GM18909 (cell line): ENCODE results near the gene KCNAB2.

Experiments
- ATAC-seq: cut with Tn5 transposase; IDR thresholded peaks from one replicate; pipeline ENCODE4 v1.9.1; 2021; ENCODE audit warnings: mild to moderate bottlenecking; ENCODE audit not compliant: unreplicated experiment, poor library complexity

The KCNAB2 gene

DNA sequence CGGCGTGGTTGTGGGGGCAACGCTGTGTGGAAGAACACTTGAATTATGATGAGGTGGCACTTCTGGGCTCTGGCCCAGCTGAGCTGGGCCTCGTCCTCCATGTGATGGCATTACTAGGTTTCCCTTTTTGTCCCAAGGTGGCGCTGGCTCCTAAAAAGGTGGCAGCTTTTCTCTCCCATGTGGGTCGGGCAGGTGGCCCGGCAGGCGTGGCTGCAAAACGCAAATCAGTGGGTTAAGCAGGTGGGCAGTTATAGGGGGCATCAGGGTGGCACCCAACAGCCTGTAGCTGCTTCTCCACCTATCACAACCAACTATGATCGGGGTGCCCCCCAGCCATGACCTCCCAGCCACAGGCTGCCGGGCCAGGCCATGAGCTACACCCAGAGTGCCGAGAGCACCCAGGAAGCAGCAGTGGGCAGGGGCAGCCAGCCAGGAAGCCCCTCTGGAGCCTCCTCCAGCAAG lies 59.6 kb downstream of the KCNAB2 start:
- no peak for ATAC-seq

- no peak for ATAC-seq
Measured at GRCh38 chr1:6105763-6106162, 60.1 kb downstream of the KCNAB2 start.

- no peak for ATAC-seq
Measured at GRCh38 chr1:6106321-6106731, 60.6 kb downstream of the KCNAB2 start.

DNA sequence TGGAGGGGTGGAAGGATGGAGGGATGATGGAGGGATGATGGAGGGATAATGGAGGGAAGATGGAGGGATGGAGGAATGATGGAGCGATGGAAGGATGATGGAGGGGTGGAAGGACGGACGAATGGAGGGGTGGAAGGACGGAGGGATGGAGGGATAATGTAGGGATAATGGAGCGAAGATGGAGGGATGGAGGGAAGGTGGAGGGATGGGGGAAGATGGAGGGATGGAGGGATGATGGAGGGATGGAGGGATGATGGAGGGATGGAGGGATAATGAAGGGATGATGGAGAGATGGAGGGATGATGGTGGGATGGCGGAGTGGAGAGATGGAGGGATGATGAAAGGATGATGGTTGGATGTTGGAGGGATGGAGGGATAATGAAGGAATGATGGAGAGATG lies 61.3 kb downstream of the KCNAB2 start:
- no peak for ATAC-seq

DNA sequence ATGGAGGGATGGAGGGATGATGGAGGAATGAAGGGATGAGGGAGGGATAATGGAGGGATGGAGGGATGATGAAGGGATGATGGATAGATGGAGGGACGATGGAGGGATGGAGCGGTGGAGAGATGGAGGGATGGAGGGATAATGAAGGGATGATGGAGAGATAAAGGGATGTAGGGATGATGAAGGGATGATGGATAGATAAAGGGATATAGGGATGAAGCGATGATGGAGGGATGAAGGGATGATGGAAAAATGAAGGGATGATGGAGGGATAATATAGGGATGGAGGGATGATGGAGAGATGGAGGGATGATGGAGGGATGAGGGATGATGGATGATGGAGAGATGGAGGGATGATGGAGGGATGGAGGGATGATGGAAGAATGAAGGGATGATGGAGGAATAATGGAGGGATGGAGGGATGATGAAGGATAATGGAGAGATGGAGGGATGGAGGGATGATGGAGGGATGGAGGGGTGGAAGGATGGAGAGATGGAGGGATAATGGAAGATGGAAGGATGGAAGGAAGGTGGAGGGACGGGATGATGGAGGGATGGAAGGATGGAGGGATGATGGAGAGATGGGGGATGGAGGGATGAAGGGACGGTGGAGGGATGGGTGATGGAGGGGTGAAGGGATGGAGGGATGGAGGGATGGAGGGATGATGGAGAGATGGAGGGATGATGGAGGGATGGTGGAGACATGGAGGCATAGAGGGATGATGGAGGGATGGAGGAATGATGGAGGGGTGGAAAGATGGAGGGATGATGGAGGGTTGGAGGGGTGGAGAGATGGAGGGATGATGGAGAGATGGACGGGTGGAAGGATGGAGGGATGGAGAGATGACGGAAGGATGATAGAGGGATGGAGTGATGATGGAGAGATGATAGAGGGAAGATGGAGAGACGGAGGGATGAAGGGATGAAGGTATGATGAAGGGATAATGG lies 62.0 kb downstream of the KCNAB2 start:
- ATAC-seq: no peak

- ATAC-seq: no peak
Measured at GRCh38 chr1:6108476-6108875, 62.8 kb downstream of the KCNAB2 start.

DNA sequence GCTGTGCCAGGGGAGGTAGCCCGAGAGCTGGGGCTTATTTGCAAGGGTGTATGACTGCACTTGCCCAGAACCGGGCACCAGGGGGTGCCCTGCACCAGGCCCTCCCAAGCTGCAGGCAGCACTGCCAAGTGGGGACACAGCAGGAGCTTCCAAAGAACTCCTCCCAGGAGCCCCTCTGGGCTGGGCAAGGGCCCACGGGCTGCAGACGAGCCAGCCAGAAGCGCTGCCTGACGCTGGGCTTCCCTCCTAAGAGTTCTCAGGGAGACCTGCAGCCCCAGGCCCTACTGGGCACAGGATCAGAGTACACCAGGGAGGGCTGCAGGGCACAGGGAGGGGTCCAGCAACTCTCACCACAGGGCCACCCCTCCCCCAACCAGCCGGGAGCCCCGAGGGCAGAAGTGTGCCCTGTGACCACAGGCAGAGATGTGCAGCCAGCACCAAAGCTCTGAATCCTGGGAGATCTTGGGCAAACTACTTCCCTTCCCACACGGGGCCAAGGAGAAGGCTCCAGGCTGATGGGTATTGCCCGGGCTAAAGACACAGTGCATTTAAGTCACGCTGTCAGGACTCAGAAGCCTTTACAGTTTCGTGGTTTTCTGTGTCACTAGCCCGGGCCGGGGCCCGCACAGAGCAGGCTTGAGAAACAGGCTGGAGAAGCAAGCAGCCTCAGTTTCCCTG lies 63.4 kb downstream of the KCNAB2 start:
- no peak for ATAC-seq

GRCh38 chr1:6109688-6110087 lies 64.0 kb downstream of the KCNAB2 start:
- ATAC-seq: no peak

GRCh38 chr1:6110326-6110725 lies 64.6 kb downstream of the KCNAB2 start:
- ATAC-seq: no peak

GRCh38 chr1:6111571-6111970 lies 65.9 kb downstream of the KCNAB2 start:
- no peak for ATAC-seq

DNA sequence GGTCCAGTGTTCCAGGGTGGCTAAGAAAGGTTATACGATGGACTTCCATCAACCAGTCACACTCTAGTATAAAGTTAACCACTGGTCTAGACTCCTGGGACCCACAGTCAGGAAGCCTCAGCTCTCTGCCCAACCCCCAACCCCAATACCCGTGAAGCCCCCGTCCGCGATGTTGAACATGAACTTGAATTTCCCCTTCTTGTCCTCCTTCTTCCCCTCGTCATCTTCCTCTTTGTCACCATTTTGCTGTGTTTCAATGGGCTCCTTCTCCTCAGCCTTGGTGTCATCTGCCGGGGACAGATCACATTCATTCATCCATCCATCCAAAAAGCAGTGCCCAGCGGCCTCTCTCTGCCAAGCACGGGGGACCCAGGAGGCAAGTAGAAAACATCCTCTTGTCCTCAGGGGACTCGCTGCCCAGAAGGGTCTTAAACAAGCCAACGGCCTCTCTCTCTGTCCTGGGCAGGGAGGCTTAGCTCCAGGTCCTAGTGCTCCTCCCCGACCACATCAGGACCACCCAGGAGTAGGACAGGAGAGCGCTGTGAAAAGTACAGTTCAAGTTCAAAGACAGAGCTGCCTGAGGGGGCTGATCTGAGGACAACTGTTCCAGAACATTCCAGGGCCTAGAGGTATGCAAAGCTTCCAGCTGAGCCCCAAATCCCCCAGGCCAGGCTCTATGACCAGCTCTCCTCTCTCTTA lies 66.5 kb downstream of the KCNAB2 start:
- ATAC-seq: no peak

DNA sequence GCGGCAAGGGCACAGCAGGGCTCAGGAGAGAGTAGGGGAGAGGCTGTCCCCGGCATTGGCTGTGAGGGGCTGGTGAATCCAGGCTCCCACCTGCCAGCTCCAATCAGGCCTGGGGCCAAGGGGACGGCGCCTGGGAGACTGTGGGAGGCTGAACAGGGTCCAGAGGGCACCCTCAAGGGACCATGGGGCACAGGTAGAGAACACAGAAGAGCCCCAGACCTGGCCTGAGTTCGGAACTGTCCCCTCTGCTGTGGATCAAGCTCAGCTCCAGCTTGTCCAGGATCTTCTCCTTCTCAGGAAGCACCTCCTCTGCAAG lies 67.0 kb downstream of the KCNAB2 start:
- ATAC-seq: no peak

DNA sequence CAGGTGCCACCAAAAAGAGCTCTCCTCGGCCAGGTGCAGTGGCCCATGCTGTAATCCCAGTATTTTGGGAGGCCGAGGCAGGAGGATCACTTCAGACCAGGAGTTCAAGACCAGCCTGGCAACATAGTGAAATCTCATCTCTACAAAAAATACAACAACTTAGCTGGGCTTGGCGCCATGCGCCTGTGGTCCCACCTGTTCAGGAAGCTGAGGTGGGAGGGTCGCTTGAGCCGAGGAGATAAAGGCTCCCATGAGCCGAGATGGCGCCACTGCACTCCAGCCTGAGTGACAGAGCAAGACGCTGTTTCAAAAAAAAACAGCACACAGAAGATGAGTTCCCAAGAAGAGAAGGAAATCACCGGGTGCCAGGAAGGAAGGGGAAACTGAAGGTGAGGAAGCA lies 67.4 kb downstream of the KCNAB2 start:
- no peak for ATAC-seq

DNA sequence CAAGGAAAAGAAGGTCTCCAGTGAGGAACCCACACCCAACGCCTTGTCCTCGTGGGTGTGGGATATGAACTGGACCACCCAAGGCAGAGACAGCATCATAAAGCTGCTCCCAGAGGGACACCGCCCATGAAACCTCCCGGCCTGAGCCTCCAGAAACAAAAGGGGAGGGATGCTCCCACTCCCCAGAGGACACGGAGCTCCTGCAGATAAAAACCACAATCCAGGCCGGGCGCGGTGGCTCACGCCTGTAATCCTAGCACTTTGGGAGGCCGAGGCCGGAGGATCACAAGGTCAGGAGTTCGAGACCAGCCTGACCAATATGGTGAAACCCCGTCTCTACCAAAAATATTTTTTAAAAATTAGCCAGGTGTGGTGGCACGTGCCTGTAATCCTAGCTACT lies 68.1 kb downstream of the KCNAB2 start:
- ATAC-seq: no peak

- ATAC-seq: no peak
Measured at GRCh38 chr1:6116137-6116536, 70.4 kb downstream of the KCNAB2 start.

DNA sequence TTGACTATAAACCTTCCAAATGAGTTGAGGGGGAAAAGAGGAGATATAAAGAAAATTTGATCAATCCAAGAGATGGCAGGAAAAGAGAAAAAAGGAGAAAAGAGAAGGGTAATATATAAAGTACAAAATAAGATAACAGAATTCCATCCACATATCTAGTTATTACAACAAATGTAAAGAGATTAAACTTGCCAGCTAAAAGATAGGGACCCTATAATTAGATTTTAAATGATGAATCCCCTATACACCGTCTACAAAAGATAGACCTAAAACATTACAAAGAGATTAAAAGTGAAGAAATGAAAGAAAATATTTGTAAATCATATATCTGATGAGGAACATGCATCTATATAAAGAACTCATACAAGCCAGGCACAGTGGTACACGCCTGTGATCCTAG lies 71.4 kb downstream of the KCNAB2 start:
- no peak for ATAC-seq

DNA sequence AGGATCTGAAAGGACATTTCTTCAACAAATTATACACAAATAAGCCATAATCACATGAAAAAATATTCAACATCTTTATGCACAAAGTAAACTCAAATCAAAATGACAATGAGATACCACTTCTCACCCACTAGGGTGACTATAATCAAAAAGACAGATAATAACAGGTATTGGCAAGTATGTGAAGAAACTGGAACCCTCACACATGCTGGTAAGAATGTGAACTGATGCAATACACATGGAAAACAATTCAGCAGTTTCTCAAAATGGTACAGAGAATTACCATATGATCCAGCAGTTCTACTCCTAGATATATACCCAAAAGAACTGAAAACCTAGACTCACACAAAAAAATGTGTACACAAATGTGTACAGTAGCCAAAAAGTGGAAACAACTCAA lies 71.9 kb downstream of the KCNAB2 start:
- ATAC-seq: no peak

DNA sequence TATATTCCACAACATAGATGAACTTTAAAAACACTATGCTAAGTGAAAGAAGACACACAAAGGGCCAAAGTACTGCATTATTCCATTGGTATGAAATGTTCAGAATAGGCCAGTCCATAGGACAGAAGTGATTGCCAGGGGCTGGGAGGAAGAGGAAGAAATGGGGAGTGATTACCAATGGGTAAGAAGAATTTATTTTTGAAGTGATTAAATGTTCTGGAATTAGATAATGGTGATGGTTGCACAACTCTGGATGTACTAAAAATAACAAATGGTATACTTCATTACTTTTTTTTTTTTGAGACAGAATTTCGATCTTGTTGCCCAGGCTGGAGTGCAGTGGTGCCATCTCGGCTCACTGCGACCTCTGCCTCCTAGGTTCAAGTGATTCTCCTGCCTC lies 72.7 kb downstream of the KCNAB2 start:
- no peak for ATAC-seq

DNA sequence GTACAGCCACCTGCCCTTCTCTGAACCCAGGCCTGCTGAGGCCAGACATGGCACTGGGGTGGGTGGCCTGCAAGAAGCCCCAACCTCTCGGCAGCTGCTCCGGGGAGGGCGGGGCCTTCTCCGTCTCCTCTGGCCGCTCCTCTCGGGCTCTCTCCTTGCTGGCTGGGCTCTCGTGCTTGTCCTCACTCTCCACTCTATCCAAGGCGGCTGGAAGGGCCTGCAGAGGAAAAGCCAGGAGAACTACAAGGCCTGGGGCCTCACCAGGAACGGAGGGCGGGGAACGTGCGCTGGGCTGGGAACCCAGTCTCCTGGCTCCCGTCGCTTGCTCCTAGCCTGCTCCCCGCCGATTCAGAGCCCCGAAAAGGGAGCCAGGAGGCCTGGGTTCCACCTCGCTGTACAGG lies 75.3 kb downstream of the KCNAB2 start:
- ATAC-seq: no peak

DNA sequence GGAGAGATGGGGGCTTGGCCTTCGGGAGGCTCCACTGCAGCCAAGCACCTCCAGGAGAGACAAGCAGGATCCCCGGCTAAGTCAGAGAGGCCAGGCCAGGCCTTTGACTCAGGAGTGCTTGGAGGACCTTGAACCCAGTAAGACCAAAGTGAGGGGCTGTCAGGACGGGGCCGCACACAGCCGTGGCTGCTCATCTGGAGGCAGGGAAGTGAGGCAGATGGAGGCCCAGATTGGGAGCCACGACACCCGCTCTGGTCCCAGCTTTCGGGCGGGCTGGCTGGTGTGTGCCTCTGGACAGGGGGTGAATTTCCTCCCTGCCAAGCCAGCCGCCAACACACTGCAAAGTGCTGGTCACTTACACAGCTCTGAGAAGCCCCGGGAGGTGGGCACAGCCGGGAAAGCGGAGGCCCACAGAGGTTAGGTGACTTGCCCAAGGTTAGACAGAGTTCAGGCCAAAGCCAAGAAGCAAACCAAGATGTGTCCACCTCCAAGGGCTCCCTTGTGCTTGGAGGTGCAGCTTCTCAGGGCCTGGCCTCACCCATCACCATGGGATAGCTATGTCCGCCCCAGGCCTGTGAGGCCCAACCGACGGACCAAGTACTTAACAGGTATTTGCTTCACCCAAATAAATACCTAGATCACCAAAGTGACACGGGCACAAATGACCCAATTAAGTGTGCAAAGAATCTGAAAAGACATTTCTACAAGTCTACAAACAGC lies 76.1 kb downstream of the KCNAB2 start:
- no peak for ATAC-seq

DNA sequence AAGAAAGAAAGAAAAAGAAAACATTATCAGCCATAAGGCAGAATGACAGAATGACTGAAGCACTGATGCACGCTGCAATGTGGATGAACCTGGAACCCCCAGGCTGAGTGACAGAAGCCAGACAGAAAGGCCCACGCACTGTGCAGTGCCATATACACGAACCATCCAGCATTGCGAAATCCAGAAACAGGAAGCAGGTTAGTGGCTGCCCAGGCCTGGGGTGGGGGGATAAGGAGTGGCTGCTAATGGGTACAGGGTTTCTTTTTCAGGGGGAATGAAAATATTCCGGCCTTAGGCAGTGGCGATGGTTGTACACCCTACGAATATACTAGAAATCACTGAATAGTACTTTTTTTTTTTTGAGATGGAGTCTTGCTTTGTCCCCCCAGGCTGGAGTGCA lies 77.4 kb downstream of the KCNAB2 start:
- ATAC-seq: no peak
